Neutrophil (primary cell): ENCODE measurements around the gene ATP9B.

Experiments used
- H3K27ac ChIP-seq: fragments of 200-600 bp; sonication (generic); 2 replicates; pipeline ENCODE4 v1.5.1; 2016; ENCODE audit warnings: mild to moderate bottlenecking, moderate library complexity
- H3K27me3 ChIP-seq: fragments of 200-600 bp; sonication (generic); 2 replicates; pipeline ENCODE4 v1.6.0; 2016; ENCODE audit warnings: mild to moderate bottlenecking
- H3K36me3 ChIP-seq: fragments of 200-600 bp; sonication (generic); 2 replicates; pipeline ENCODE4 v1.5.1; 2017
- H3K4me1 ChIP-seq, 2 experiments: fragments of 200-600 bp in 1 of 2; sonication (generic) in 1 of 2; 1 replicate in 1 of 2; 2 replicates in 1 of 2; pipeline versions ENCODE4 v1.5.1 to v1.6.1; 2013 to 2016; ENCODE audit warnings: low read depth in 1 of 2, low read length in 1 of 2, mild to moderate bottlenecking in 1 of 2, moderate library complexity in 1 of 2; ENCODE audit not compliant: control insufficient read depth in 1 of 2, insufficient read depth in 1 of 2
- H3K4me3 ChIP-seq, 2 experiments: fragments of 200-600 bp in 1 of 2; sonication (generic) in 1 of 2; 1 replicate in 1 of 2; 2 replicates in 1 of 2; pipeline ENCODE4 v1.5.1; 2013 to 2016; ENCODE audit warnings: low read depth in 1 of 2, low read length in 1 of 2, mild to moderate bottlenecking in 1 of 2, moderate library complexity in 1 of 2
- H3K9me3 ChIP-seq: fragments of 200-600 bp; sonication (generic); 2 replicates; pipeline ENCODE4 v1.5.1; 2016
- TF ChIP-seq, protein P1 (sequence below): fragments of 200-600 bp; sonication (generic); IDR thresholded peaks from 2 replicates; pipeline ENCODE4 v1.5.1; 2016; ENCODE audit warnings: antibody characterized with exemption

ATP9B gene

DNA sequence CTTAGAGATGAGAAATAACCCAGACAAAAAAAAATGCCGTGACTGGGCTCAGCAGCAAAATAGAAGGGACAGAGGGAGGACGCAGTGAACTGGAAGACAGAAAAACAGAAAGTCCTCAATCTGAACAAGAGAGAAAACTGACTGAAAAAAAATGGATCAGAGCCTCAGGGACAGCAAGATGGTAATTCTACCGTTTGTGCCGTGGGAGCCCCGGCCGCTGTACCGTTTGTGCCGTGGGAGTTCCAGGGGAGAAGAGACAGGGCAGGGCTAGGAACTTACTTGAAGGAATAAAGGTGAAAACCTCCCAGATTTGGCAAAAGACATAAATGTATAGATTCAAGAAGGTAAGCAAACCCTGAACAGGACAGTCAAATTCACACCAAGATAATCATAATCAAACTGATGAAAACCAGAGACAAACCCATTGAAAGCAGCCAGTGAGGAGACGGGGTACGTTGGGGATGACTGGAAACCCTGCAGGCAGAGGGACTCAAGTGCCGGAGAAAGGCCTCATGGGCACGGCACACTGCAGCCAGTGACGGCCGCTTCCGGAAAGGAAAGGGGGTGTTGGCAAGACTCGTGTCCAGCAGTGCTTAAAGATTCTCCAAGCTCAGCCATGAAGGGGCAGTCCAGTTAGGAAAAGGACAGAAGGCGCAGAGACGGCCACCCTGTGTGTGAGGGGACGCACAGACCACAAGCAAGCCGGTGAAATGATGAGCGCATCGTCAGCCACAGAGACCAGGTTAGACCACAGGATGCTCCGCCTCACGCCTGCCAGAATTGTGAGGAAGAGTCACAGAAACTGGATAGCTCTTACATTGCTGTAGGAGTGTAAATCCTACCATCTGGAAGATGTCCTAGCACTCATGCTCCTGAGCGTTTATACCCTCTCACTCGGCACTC lies 286.5 kb downstream of the ATP9B start:
- peaks cover 38% of the 10 kb centered on the region for H3K36me3 ChIP-seq

GRCh38 chr18:79356435-79356834 lies 287.2 kb downstream of the ATP9B start:
- TF ChIP-seq, protein P1, sequence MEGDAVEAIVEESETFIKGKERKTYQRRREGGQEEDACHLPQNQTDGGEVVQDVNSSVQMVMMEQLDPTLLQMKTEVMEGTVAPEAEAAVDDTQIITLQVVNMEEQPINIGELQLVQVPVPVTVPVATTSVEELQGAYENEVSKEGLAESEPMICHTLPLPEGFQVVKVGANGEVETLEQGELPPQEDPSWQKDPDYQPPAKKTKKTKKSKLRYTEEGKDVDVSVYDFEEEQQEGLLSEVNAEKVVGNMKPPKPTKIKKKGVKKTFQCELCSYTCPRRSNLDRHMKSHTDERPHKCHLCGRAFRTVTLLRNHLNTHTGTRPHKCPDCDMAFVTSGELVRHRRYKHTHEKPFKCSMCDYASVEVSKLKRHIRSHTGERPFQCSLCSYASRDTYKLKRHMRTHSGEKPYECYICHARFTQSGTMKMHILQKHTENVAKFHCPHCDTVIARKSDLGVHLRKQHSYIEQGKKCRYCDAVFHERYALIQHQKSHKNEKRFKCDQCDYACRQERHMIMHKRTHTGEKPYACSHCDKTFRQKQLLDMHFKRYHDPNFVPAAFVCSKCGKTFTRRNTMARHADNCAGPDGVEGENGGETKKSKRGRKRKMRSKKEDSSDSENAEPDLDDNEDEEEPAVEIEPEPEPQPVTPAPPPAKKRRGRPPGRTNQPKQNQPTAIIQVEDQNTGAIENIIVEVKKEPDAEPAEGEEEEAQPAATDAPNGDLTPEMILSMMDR: no peak
- peaks cover 44% of the 10 kb centered on the region for H3K36me3 ChIP-seq

More for the DNA sequence above, 286.5 kb downstream of the ATP9B start:
- Histone ChIP-seq H3K4me3 (no peak overlapping the region), H3K27ac (no peak overlapping the region), H3K4me1 (no peaks in the 10 kb centered on the region), H3K9me3 (no peaks in the 10 kb centered on the region), H3K27me3 (no peaks in the 10 kb centered on the region)
- TF ChIP-seq, protein P1: no peak

DNA sequence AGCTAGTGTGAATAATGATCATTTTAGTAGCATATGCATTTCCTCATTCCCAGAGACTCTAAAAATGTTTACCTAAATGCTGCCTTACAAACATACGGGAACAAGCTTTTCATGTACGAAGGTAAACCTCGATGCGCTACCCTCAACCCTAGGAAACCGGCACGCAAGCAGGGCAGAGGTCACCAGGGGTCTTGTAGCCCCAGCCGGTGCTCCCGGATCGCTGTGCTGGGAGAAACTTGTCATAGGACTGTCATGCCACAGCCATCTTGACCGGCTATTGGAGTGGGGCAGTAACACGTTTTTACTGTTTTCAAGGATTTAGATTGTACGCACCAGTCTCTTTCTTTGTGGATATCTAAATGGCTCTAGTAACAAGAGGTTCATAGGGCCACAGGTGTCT lies 291.7 kb downstream of the ATP9B start:
- Histone ChIP-seq H3K9me3 (no peaks in the 10 kb centered on the region), H3K27me3 (no peaks in the 10 kb centered on the region), H3K27ac (no peak overlapping the region), H3K4me1 (no peaks in the 10 kb centered on the region), H3K36me3 (peaks cover 55% of the 10 kb centered on the region), H3K4me3 (no peak overlapping the region)
- TF ChIP-seq, protein P1: no peak

More at GRCh38 chr18:79356435-79356834, 287.2 kb downstream of the ATP9B start:
- Histone ChIP-seq H3K4me3 (no peak overlapping the region), H3K27me3 (no peaks in the 10 kb centered on the region), H3K27ac (no peak overlapping the region), H3K9me3 (no peaks in the 10 kb centered on the region), H3K4me1 (no peaks in the 10 kb centered on the region)

- Histone ChIP-seq H3K4me1 (no peaks in the 10 kb centered on the region), H3K4me3 (no peak overlapping the region), H3K36me3 (peaks cover 58% of the 10 kb centered on the region), H3K9me3 (no peaks in the 10 kb centered on the region), H3K27ac (no peak overlapping the region), H3K27me3 (no peaks in the 10 kb centered on the region)
- TF ChIP-seq, protein P1: no peak
Observed at GRCh38 chr18:79361766-79362522, 292.8 kb downstream of the ATP9B start.

DNA sequence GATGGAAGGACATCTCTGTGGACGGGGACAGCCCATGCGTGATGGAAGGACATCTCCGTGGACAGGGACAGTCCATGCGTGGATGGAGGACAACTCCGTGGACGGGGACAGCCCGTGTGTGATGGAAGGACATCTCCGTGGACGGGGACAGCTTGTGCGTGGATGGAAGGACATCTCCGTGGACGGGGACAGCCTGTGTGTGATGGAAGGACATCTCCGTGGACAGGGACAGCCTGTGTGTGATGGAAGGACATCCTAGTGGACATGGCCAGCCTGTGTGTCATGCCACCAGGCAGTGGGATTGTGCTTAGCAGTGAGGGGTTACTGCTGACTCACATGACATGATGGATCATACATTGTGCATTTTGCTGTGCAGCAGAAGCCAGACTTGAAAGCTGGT lies 296.5 kb downstream of the ATP9B start:
- Histone ChIP-seq H3K4me3 (no peak overlapping the region), H3K27me3 (no peaks in the 10 kb centered on the region), H3K36me3 (peaks cover 39% of the 10 kb centered on the region), H3K9me3 (no peaks in the 10 kb centered on the region), H3K4me1 (peaks cover 0 to 4% of the 10 kb centered on the region in 2 experiments), H3K27ac (no peak overlapping the region)
- TF ChIP-seq, protein P1: no peak
